GM06990 (cell line): ENCODE results near the gene ADAM8.

Source experiments
- DNase-seq: peaks from one replicate; pipeline ENCODE4 v3.0.0-alpha.2; 2011; ENCODE audit not compliant: insufficient read length; ENCODE audit errors: extremely low read depth
- H3K27me3 ChIP-seq: replicated peaks from 2 replicates; pipeline ENCODE4 v1.6.0; 2011; ENCODE audit warnings: low read length; ENCODE audit not compliant: control insufficient read depth, insufficient read depth
- H3K36me3 ChIP-seq: 2 replicates; pipeline ENCODE4 v1.5.1; 2011; ENCODE audit warnings: low read length; ENCODE audit not compliant: control insufficient read depth, insufficient read depth
- H3K4me3 ChIP-seq: replicated peaks from 2 replicates; pipeline ENCODE4 v1.5.1; 2011; ENCODE audit warnings: low read depth, mild to moderate bottlenecking, control low read depth, low read length
- TF ChIP-seq, protein P1 (sequence below): IDR thresholded peaks from 2 replicates; pipeline ENCODE4 v1.5.1; 2011; ENCODE audit warnings: low read length, control low read depth, mild to moderate bottlenecking, inconsistent platforms; ENCODE audit not compliant: insufficient read depth, poor library complexity, severe bottlenecking

The ADAM8 gene

DNA sequence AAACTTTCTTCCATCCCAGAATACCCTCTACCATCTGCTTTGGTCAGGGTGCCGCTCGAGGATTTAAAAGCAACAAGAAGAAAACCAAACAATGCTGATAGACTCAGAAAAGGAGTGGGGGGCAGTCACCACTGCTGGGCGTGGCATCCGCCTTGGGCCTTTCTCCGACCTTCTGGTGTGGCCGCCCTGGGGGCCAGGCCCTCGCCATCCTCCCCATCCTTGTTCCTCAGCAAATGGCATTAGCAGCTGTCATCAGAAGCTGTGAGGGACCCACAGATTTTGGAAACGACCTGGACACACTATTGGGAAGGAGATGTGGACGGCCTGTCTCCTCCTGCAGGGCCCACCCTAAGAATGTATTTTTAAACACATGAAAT lies 36.1 kb upstream of the ADAM8 start:
- peaks cover 12% of the 10 kb centered on the region for H3K36me3 ChIP-seq
- no peaks in the 10 kb centered on the region for H3K27me3 ChIP-seq
- no peak overlapping the region for H3K4me3 ChIP-seq
- TF ChIP-seq, protein P1, sequence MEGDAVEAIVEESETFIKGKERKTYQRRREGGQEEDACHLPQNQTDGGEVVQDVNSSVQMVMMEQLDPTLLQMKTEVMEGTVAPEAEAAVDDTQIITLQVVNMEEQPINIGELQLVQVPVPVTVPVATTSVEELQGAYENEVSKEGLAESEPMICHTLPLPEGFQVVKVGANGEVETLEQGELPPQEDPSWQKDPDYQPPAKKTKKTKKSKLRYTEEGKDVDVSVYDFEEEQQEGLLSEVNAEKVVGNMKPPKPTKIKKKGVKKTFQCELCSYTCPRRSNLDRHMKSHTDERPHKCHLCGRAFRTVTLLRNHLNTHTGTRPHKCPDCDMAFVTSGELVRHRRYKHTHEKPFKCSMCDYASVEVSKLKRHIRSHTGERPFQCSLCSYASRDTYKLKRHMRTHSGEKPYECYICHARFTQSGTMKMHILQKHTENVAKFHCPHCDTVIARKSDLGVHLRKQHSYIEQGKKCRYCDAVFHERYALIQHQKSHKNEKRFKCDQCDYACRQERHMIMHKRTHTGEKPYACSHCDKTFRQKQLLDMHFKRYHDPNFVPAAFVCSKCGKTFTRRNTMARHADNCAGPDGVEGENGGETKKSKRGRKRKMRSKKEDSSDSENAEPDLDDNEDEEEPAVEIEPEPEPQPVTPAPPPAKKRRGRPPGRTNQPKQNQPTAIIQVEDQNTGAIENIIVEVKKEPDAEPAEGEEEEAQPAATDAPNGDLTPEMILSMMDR = no peak
- DNase-seq = no peak

DNA sequence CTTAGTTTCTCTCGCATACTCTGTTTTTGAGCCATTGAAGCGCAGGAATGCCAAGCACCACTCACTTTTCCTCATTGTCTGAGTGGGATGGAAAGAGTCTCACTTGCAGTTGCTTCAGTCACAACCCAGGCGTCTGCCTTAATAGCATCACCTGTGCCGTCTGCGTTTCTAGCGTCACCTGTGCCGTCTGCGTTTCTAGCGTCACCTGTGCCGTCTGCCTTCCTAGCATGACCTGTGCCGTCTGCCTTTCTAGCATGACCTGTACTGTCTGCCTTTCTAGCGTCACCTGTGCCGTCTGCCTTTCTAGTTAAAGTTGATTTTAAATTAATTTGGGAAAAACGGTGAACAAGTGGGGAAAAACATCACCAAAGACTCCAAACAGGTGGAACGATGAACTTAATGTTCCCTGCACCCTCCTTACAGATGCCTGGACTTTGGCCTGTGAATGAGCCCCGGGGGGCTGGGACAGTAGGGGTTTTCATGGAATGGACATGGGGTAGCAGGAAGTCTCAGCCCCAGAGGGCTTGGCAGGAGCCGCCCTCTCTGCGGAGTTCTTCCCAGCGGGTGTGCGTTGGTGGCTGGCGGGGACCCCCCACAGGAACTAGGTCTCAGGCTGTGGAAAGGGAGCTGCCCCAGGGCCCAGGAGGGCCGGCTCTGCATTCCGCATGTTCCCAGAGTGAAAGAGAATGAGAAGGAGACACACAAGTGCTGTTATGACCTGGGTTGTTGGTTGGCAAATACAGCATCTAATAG lies 35.5 kb upstream of the ADAM8 start:
- TF ChIP-seq, protein P1 = no peak
- Histone ChIP-seq H3K4me3 (no peak overlapping the region), H3K36me3 (peaks cover 12% of the 10 kb centered on the region), H3K27me3 (no peaks in the 10 kb centered on the region)
- DNase-seq = no peak

GRCh38 chr10:133311570-133311969 lies 34.9 kb upstream of the ADAM8 start:
- no peak for DNase-seq
- Histone ChIP-seq H3K36me3 (peaks cover 12% of the 10 kb centered on the region), H3K27me3 (no peaks in the 10 kb centered on the region), H3K4me3 (no peak overlapping the region)
- TF ChIP-seq, protein P1 = no peak

GRCh38 chr10:133310789-133311188 lies 34.1 kb upstream of the ADAM8 start:
- DNase-seq = no peak
- Histone ChIP-seq H3K4me3 (no peak overlapping the region), H3K27me3 (no peaks in the 10 kb centered on the region), H3K36me3 (peaks cover 12% of the 10 kb centered on the region)
- TF ChIP-seq, protein P1 = no peak

DNA sequence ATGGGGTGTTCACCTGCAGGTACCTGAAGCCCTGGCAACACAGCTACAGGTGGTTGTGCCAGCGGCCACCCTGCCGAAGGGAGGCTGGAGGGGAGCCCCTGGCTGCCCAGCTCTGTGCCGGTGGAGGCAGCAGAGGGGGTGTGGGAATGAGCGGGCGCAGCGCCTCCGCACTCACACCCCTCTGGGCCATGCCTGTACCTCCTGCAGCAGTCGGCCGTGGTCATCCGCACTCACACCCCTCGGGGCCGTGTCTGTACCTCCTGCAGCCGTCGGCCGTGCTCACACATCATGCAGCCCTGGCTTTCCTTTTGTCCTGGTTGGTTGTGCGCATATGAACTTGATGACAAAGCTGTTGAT lies 33.7 kb upstream of the ADAM8 start:
- peaks cover 12% of the 10 kb centered on the region for H3K36me3 ChIP-seq
- DNase-seq = no peak
- TF ChIP-seq, protein P1 = no peak
- no peaks in the 10 kb centered on the region for H3K27me3 ChIP-seq
- no peak overlapping the region for H3K4me3 ChIP-seq
